HepG2 (cell line): ENCODE data around the gene MEAF6.

Experiments
- FOXK1 ChIP-seq: sonication (generic); formaldehyde crosslinking; IDR thresholded peaks from 2 replicates; pipeline ENCODE4 v1.4.0; 2020; ENCODE audit warnings: low read depth, missing genetic modification reagents, borderline replicate concordance
- HNRNPH1 ChIP-seq: fragments of 200-400 bp; formaldehyde crosslinking; optimal IDR thresholded peaks from 2 replicates; pipeline ENCODE3; 2017; ENCODE audit warnings: mild to moderate bottlenecking, low read depth, low read length
- IRF2 ChIP-seq: IDR thresholded peaks from 2 replicates; pipeline ENCODE4 v1.6.1; 2018; ENCODE audit warnings: missing genetic modification reagents, missing compliant biosample characterization
- KAT8 ChIP-seq: IDR thresholded peaks from 2 replicates; pipeline ENCODE4 v1.6.1; 2016; ENCODE audit warnings: missing genetic modification reagents, missing compliant biosample characterization
- NFE2L2 ChIP-seq: fragments of 150-350 bp; IDR thresholded peaks from 2 replicates; pipeline ENCODE4 v1.6.1; 2014; ENCODE audit warnings: low read length
- PAX8 ChIP-seq: sonication (generic); formaldehyde crosslinking; IDR thresholded peaks from 2 replicates; pipeline ENCODE4 v1.8.0; 2022; ENCODE audit warnings: mild to moderate bottlenecking, missing genetic modification reagents, borderline replicate concordance
- POLR2A ChIP-seq, 2 experiments: IDR thresholded peaks; 2 replicates each; pipeline ENCODE4 v1.6.1; 2011; ENCODE audit warnings: low read depth in 2 of 2, low read length in 2 of 2, mild to moderate bottlenecking in 1 of 2, moderate library complexity in 1 of 2; ENCODE audit not compliant: insufficient read depth in 1 of 2
- PTBP1 ChIP-seq: fragments of 200-400 bp; formaldehyde crosslinking; IDR thresholded peaks from 2 replicates; pipeline ENCODE4 v1.6.1; 2018; ENCODE audit warnings: low read length, low read depth; ENCODE audit not compliant: poor library complexity, severe bottlenecking
- SIN3A ChIP-seq: IDR thresholded peaks from 2 replicates; pipeline ENCODE4 v1.6.1; 2011; ENCODE audit warnings: low read depth, mild to moderate bottlenecking, control low read depth, low read length, borderline replicate concordance
- ZBTB21 ChIP-seq: sonication (generic); formaldehyde crosslinking; IDR thresholded peaks from 2 replicates; pipeline ENCODE4 v1.4.0; 2020; ENCODE audit warnings: missing genetic modification reagents
- ZNF274 ChIP-seq: sonication (generic); formaldehyde crosslinking; IDR thresholded peaks from 2 replicates; pipeline ENCODE4 v1.5.1; 2020; ENCODE audit warnings: mild to moderate bottlenecking, missing genetic modification reagents
- ZNF878 ChIP-seq: sonication (generic); formaldehyde crosslinking; IDR thresholded peaks from 2 replicates; pipeline ENCODE4 v1.8.1; 2023; ENCODE audit warnings: mild to moderate bottlenecking, missing genetic modification reagents, moderate library complexity
- TF ChIP-seq, protein P1 (sequence below): sonication (generic); formaldehyde crosslinking; IDR thresholded peaks from 2 replicates; pipeline ENCODE4 v1.4.0; 2020; ENCODE audit warnings: missing genetic modification reagents

- TF ChIP-seq HNRNPH1 (no peak), PTBP1 (no peak), IRF2 (CRISPR knock-in tag) (no peak), SIN3A (no peak), POLR2A (IDR thresholded peaks at IDR 0.05; ENCODE audit: insufficient read depth in 1 of 2, low read depth in 2 of 2, low read length in 2 of 2) (no peak), KAT8 (CRISPR knock-in tag) (no peak), ZNF274 (CRISPR knock-in tag) (no peak), FOXK1 (CRISPR knock-in tag) (no peak), NFE2L2 (no peak), ZBTB21 (no peak), ZNF878 (CRISPR knock-in tag) (no peak), PAX8 (CRISPR knock-in tag) (no peak)
- TF ChIP-seq, protein P1, sequence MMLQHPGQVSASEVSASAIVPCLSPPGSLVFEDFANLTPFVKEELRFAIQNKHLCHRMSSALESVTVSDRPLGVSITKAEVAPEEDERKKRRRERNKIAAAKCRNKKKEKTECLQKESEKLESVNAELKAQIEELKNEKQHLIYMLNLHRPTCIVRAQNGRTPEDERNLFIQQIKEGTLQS (CRISPR knock-in tag) = no peak
These were observed 12.5 kb downstream of the MEAF6 start for GRCh38 chr1:37502104-37502503.
